Neural crest cell (in vitro differentiated cells): ENCODE measurements around the gene GNG2. TPM values are rescaled to one million over a fixed set of nuclear protein-coding genes. Genes with fewer than 3 reads are reported as not detected.

Source experiments
- DNase-seq: peaks from one replicate; pipeline ENCODE4 v3.0.0; 2021; ENCODE audit warnings: low read depth, mixed read lengths, low spot score
- H3K27ac Mint-ChIP-seq: one replicate; pipeline ENCODE4 v1.8.0; 2021; ENCODE audit warnings: mild to moderate bottlenecking, mixed read lengths; ENCODE audit not compliant: unreplicated experiment
- H3K27me3 Mint-ChIP-seq: 2 replicates; pipeline ENCODE4 v1.8.0; 2021; ENCODE audit warnings: low read depth, mild to moderate bottlenecking, mixed read lengths
- H3K36me3 Mint-ChIP-seq: 2 replicates; pipeline ENCODE4 v1.8.0; 2021; ENCODE audit warnings: low read depth, mild to moderate bottlenecking, mixed read lengths
- H3K4me1 Mint-ChIP-seq: 2 replicates; pipeline ENCODE4 v1.8.0; 2021; ENCODE audit warnings: mixed read lengths
- H3K4me3 Mint-ChIP-seq: one replicate; pipeline ENCODE4 v1.8.0; 2021; ENCODE audit warnings: mild to moderate bottlenecking, mixed read lengths
- H3K9me3 Mint-ChIP-seq: 2 replicates; pipeline ENCODE4 v1.8.0; 2021; ENCODE audit warnings: mixed read lengths
- CTCF ChIP-seq: fragments of 200-600 bp; sonication (generic); conservative IDR thresholded peaks from 2 replicates; pipeline ENCODE4 v1.5.0; 2021; ENCODE audit warnings: antibody characterized with exemption, mild to moderate bottlenecking
- total RNA-seq: library from RNA; stranded (reverse); gene quantifications from 2 replicates; pipeline ENCODE4 v1.2.1, GENCODE V29; 2021

The GNG2 gene
- total RNA-seq, 1 donor from 2014 or later: 174 TPM

GRCh38 chr14:51846631-51847488 is 13.6 kb upstream of the GNG2 start:
- peaks cover 40% of the 10 kb centered on the region for H3K4me1 Mint-ChIP-seq
- no peak for TF ChIP-seq CTCF
- H3K27ac Mint-ChIP-seq: peak overlapping the region; percentile 90
- H3K27me3 Mint-ChIP-seq: no peaks in the 10 kb centered on the region
- peak; percentile 65 for DNase-seq
- H3K4me3 Mint-ChIP-seq: peak overlapping the region; percentile 68
- peaks cover 7% of the 10 kb centered on the region for H3K9me3 Mint-ChIP-seq
- H3K36me3 Mint-ChIP-seq: no peaks in the 10 kb centered on the region

GRCh38 chr14:51847489-51847796 is 13.0 kb upstream of the GNG2 start:
- H3K4me3 Mint-ChIP-seq: peak overlapping the region; percentile 68
- peak overlapping the region; percentile 90 for H3K27ac Mint-ChIP-seq
- H3K27me3 Mint-ChIP-seq: no peaks in the 10 kb centered on the region
- TF ChIP-seq CTCF: no peak
- no peak for DNase-seq
- H3K36me3 Mint-ChIP-seq: no peaks in the 10 kb centered on the region
- peaks cover 7% of the 10 kb centered on the region for H3K9me3 Mint-ChIP-seq
- H3K4me1 Mint-ChIP-seq: peaks cover 40% of the 10 kb centered on the region

GRCh38 chr14:51848120-51848519 is 12.3 kb upstream of the GNG2 start:
- Mint-ChIP-seq H3K27me3 (no peaks in the 10 kb centered on the region), H3K27ac (no peak overlapping the region), H3K36me3 (no peaks in the 10 kb centered on the region), H3K9me3 (peaks cover 7% of the 10 kb centered on the region), H3K4me1 (peaks cover 40% of the 10 kb centered on the region), H3K4me3 (no peak overlapping the region)
- TF ChIP-seq CTCF: no peak
- no peak for DNase-seq

- Mint-ChIP-seq H3K4me1 (peaks cover 33% of the 10 kb centered on the region), H3K9me3 (peaks cover 7% of the 10 kb centered on the region), H3K27me3 (no peaks in the 10 kb centered on the region), H3K27ac (no peak overlapping the region), H3K36me3 (no peaks in the 10 kb centered on the region), H3K4me3 (no peak overlapping the region)
- no peak for TF ChIP-seq CTCF
- no peak for DNase-seq
These were observed 11.3 kb upstream of the GNG2 start for GRCh38 chr14:51849097-51849496.

- Mint-ChIP-seq H3K4me3 (no peak overlapping the region), H3K27me3 (no peaks in the 10 kb centered on the region), H3K9me3 (peaks cover 10% of the 10 kb centered on the region), H3K27ac (no peak overlapping the region), H3K4me1 (peaks cover 34% of the 10 kb centered on the region), H3K36me3 (no peaks in the 10 kb centered on the region)
- DNase-seq: no peak
- no peak for TF ChIP-seq CTCF
These were observed 9.8 kb upstream of the GNG2 start for GRCh38 chr14:51850651-51851050.
